ENCODE results near the gene C1orf122. TPM values are rescaled to one million over a fixed set of nuclear protein-coding genes. Genes with fewer than 3 reads are reported as not detected.

The C1orf122 gene
- total and polyA plus RNA-seq, 3 donors from 2014 or later: 48.1 to 188 (median 147) TPM

DNA sequence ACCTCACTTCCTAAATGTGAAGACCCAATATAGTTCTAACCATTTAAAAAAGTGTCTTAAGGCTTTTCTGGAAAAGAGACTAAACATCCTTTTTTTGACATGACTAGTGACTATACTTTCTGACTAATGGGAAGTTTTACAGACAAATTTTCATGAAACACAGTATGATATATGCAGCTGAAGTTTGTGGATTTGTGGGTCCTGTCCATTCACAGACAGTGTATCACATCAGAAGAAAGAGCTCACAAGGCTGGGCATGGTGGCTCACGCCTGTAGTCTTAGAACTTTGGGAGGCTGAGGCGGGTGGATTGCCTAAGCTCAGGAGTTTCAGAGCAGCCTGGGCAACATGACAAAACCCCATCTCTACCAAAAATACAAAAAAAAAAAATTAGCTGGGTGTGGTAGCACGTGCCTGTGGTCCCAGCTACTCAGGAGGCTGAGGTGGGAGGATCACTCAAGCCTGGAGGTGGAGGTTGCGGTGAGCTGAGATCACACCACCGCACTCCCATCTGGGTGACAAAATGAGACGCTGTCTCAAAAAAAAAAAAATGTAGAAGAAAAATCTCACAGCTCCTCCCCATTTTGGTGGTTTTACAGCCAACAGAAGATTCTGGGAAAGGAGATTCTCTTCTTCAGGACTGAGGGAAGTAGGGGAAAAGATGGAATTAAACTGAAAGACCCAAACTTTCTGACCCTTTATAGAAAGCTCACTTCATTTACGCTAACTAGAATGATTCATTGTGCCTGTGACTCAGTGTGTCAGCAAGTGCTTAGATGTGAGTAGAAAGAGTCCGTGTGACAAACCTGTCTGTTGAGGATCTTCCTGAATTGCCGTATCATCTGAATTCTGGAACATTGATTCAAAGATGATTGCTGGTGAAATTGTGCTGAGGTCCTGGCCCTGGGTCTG, 15.6 kb downstream of the C1orf122 start:
- no peak overlapping the region for H3K27ac ChIP-seq
- no peaks in the 10 kb centered on the region for H3K4me1 ChIP-seq
- TF ChIP-seq, protein P1, sequence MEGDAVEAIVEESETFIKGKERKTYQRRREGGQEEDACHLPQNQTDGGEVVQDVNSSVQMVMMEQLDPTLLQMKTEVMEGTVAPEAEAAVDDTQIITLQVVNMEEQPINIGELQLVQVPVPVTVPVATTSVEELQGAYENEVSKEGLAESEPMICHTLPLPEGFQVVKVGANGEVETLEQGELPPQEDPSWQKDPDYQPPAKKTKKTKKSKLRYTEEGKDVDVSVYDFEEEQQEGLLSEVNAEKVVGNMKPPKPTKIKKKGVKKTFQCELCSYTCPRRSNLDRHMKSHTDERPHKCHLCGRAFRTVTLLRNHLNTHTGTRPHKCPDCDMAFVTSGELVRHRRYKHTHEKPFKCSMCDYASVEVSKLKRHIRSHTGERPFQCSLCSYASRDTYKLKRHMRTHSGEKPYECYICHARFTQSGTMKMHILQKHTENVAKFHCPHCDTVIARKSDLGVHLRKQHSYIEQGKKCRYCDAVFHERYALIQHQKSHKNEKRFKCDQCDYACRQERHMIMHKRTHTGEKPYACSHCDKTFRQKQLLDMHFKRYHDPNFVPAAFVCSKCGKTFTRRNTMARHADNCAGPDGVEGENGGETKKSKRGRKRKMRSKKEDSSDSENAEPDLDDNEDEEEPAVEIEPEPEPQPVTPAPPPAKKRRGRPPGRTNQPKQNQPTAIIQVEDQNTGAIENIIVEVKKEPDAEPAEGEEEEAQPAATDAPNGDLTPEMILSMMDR (IDR thresholded peaks at IDR 0.05): no peak
- no peak for TF ChIP-seq POLR2A (IDR thresholded peaks at IDR 0.05)
- no peak overlapping the region for H3K4me3 ChIP-seq
- intact Hi-C loops (cut with DNase I; ENCODE audit: low total_unique reads): no loop called here
- H3K9me3 ChIP-seq: no peaks in the 10 kb centered on the region
- no peak for DNase-seq
- no peaks in the 10 kb centered on the region for H3K27me3 ChIP-seq
- 87 to 95% methylated on average over 9 of the region's 9 CpGs for WGBS, 2 donors
- no peaks in the 10 kb centered on the region for H3K36me3 ChIP-seq (ENCODE audit: low read depth, missing control alignments)

DNA sequence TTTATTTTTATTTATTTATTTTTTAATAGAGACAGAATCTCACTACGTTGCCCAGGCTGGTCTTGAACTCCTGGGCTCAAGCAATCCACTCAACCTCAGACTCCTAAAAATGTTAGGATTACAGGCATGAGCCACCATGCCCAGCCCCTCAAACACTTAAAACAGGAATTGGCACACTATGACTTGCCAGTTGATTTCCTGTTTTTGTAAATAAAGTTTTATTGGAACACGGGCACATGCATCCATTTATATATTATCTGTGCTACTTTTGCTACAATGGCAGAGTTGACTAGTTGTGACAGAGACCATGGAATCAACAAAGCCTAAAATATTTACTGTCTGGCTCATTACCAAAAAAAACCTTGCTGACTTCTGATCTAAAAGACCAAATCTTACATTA, 16.4 kb downstream of the C1orf122 start:
- Histone ChIP-seq H3K36me3 (ENCODE audit: low read depth, missing control alignments) (no peaks in the 10 kb centered on the region), H3K27me3 (no peaks in the 10 kb centered on the region), H3K27ac (no peak overlapping the region), H3K4me3 (no peak overlapping the region), H3K4me1 (no peaks in the 10 kb centered on the region), H3K9me3 (no peaks in the 10 kb centered on the region)
- WGBS, 2 donors: 94 to 96% methylated on average over 2 of the region's 2 CpGs
- DNase-seq: no peak
- TF ChIP-seq POLR2A (IDR thresholded peaks at IDR 0.05): no peak
- TF ChIP-seq, protein P1 (IDR thresholded peaks at IDR 0.05): no peak
- intact Hi-C loops (cut with DNase I; ENCODE audit: low total_unique reads): no loop called here

DNA sequence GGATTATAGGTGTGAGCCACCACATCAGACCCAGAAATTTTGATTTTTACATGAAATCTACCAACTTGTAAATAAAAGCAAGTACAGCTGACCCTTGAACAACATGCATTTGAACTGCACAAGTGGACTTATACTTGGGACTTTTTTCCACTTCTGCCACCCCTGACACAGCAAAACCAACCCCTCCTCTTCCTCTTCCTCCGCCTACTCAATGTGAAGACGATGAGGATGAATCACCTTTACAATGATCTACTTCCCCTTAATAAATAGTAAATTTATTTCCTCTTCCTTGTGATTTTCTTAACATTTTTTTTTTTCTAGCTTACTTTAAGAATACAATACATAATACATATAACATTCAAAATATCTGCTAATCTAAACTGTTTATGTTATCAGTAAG, 17.9 kb downstream of the C1orf122 start:
- Histone ChIP-seq H3K4me1 (no peaks in the 10 kb centered on the region), H3K27me3 (no peaks in the 10 kb centered on the region), H3K9me3 (no peaks in the 10 kb centered on the region), H3K27ac (no peak overlapping the region), H3K36me3 (ENCODE audit: low read depth, missing control alignments) (no peaks in the 10 kb centered on the region), H3K4me3 (no peak overlapping the region)
- no peak for DNase-seq
- 74 to 88% methylated on average over 2 of the region's 2 CpGs for WGBS, 2 donors
- intact Hi-C loops (cut with DNase I; ENCODE audit: low total_unique reads): no loop called here
- TF ChIP-seq, protein P1 (IDR thresholded peaks at IDR 0.05): no peak
- no peak for TF ChIP-seq POLR2A (IDR thresholded peaks at IDR 0.05)

DNA sequence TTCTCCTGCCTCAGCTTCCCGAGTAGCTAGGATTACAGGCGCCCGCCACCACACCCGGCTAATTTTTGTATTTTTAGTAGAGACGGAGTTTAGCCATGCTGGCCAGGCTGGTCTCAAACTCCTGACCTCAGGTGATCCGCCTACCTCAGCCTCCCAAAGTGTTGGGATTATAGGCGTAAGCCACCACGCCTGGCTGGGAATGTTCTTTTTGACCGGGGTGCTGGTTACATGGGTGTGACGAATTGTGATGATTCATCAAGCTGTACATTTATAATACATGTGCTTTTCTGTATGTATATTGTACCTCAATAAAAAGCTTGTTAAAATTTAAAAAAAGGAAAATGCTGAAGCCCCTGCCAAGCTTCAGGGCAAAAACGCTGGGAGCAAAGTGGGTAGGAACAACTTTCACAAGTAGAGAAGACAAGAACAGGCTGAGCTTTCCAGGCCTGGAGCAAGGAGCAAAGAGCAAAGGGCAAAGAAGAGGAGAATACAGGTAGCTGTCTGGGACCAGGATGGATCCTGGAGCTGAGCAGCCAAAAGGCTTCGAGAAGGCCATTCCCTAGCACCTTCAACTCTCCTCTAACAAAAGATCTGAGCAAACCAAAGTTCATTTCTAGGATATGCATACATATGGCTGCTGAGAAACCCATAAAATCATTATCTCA, 21.0 kb downstream of the C1orf122 start:
- Histone ChIP-seq H3K4me3 (no peak overlapping the region), H3K9me3 (no peaks in the 10 kb centered on the region), H3K27ac (no peak overlapping the region), H3K27me3 (no peaks in the 10 kb centered on the region), H3K4me1 (no peaks in the 10 kb centered on the region), H3K36me3 (ENCODE audit: low read depth, missing control alignments) (no peaks in the 10 kb centered on the region)
- intact Hi-C loops (cut with DNase I; ENCODE audit: low total_unique reads): no loop called here
- no peak for DNase-seq
- no peak for TF ChIP-seq POLR2A (IDR thresholded peaks at IDR 0.05)
- TF ChIP-seq, protein P1 (IDR thresholded peaks at IDR 0.05): no peak
- WGBS, 2 donors: 86 to 95% methylated on average over 12 of the region's 12 CpGs
